Upper lobe of left lung (tissue), 4 donors: ENCODE data around the gene PTPRD.
"Not testable (repeated sequence)": the region's sequence is repeated elsewhere in the genome, so short reads cannot be mapped to it uniquely, and the experiment has no call there.

ENCODE experiments used
- CTCF ChIP-seq, 6 experiments: fragments of 450-650 bp in 4 of 6; fragments of 200-600 bp in 2 of 6; sonication (generic) in 2 of 6; IDR thresholded peaks; one replicate each; pipeline ENCODE4 v1.5.1; 2016 to 2019; ENCODE audit warnings: antibody characterized with exemption in 6 of 6
- POLR2A ChIP-seq, 4 donors: fragments of 450-650 bp; IDR thresholded peaks; one replicate each; pipeline ENCODE4 v1.5.1; 2016 to 2017; ENCODE audit warnings: antibody characterized with exemption in 4 of 4, mild to moderate bottlenecking in 2 of 4

GRCh38 chr9:8697565-8697964 is 1915.2 kb downstream of the PTPRD start:
- not testable (repeated sequence) for TF ChIP-seq CTCF, POLR2A (IDR thresholded peaks at IDR 0.05)
